HG02981 (cell line): ENCODE results near the gene TAS2R19.
A peak's percentile ranks its signal among the peaks of the same experiment; 100 is the strongest.
"Not testable (repeated sequence)": the region's sequence is repeated elsewhere in the genome, so short reads cannot be mapped to it uniquely, and the experiment has no call there.

Experiments used
- ATAC-seq: cut with Tn5 transposase; IDR thresholded peaks from one replicate; pipeline ENCODE4 v1.9.1; 2021; ENCODE audit warnings: mild to moderate bottlenecking, moderate library complexity; ENCODE audit not compliant: unreplicated experiment

TAS2R19 gene

GRCh38 chr12:11022520-11022919, at the start of gene TAS2R19:
TAS2R19 (minus strand) TSS chr12:11022620; CDS start chr12:11022571, 49 bp downstream.
- ATAC-seq: no peak

GRCh38 chr12:11071414-11071813, 49.0 kb upstream of the TAS2R19 start:
- no peak for ATAC-seq

GRCh38 chr12:11070999-11071398, 48.6 kb upstream of the TAS2R19 start:
- no peak for ATAC-seq

- ATAC-seq: no peak
Observed at GRCh38 chr12:11069854-11070365, 47.5 kb upstream of the TAS2R19 start.

- no peak for ATAC-seq
Observed at GRCh38 chr12:11067514-11067913, 45.1 kb upstream of the TAS2R19 start.

- not testable (repeated sequence) for ATAC-seq
Observed at GRCh38 chr12:11062194-11062593, 39.8 kb upstream of the TAS2R19 start, which contains the start of gene TAS2R46. TAS2R46 (minus strand) TSS chr12:11062294; CDS start chr12:11062294, 0 bp downstream.

- ATAC-seq: no peak
Observed at GRCh38 chr12:11059784-11060183, 37.4 kb upstream of the TAS2R19 start.

GRCh38 chr12:11059041-11059440, 36.6 kb upstream of the TAS2R19 start:
- ATAC-seq: no peak

GRCh38 chr12:11055306-11055705, 32.9 kb upstream of the TAS2R19 start:
- ATAC-seq: no peak

GRCh38 chr12:11049806-11050531, 27.5 kb upstream of the TAS2R19 start:
- not testable (repeated sequence) for ATAC-seq

- ATAC-seq: not testable (repeated sequence)
Observed at GRCh38 chr12:11041366-11041765, 18.9 kb upstream of the TAS2R19 start.

- ATAC-seq: no peak
Observed at GRCh38 chr12:11040162-11040561, 17.7 kb upstream of the TAS2R19 start.

GRCh38 chr12:11039171-11039570, 16.8 kb upstream of the TAS2R19 start:
- ATAC-seq: no peak

- peak; percentile 60 for ATAC-seq
Observed at GRCh38 chr12:11033959-11034358, 11.5 kb upstream of the TAS2R19 start.

- no peak for ATAC-seq
Observed at GRCh38 chr12:11031307-11031706, 8.9 kb upstream of the TAS2R19 start, which contains the start of gene TAS2R31. TAS2R31 (minus strand) TSS chr12:11031407; CDS start chr12:11031335, 72 bp downstream.

- ATAC-seq: no peak
Observed at GRCh38 chr12:11026118-11026517, 3.7 kb upstream of the TAS2R19 start.

- ATAC-seq: no peak
Observed at GRCh38 chr12:11023387-11023786, 967 bp upstream of the TAS2R19 start.

GRCh38 chr12:11016937-11017336, 5.5 kb downstream of the TAS2R19 start:
- ATAC-seq: no peak

GRCh38 chr12:11015775-11016430, 6.5 kb downstream of the TAS2R19 start:
- no peak for ATAC-seq

- ATAC-seq: no peak
Observed at GRCh38 chr12:11014234-11014633, 8.2 kb downstream of the TAS2R19 start.

- ATAC-seq: no peak
Observed at GRCh38 chr12:11007608-11008007, 14.8 kb downstream of the TAS2R19 start.

- no peak for ATAC-seq
Observed at GRCh38 chr12:10998204-10998603, 24.2 kb downstream of the TAS2R19 start, which contains the start of gene TAS2R20. TAS2R20 (minus strand) TSS chr12:10998304; CDS start chr12:10997875, 429 bp downstream.
